B cell (primary cell): Measurements from ENCODE around the gene CNRIP1. TPM values are rescaled to one million over a fixed set of nuclear protein-coding genes. Genes with fewer than 3 reads are reported as not detected.

ENCODE experiments used
- ATAC-seq: fragments of 200-7000 bp; cut with Tn5 transposase; one replicate; pipeline ENCODE4 v1.10.0; 2021; ENCODE audit warnings: low read depth, mild to moderate bottlenecking, moderate number of reproducible peaks, moderate library complexity
- CTCF ChIA-PET: fragments of 350-600 bp; sonication (Branson Sonifier 250); formaldehyde crosslinking; loops from one replicate; lab custom pipeline; 2021; ENCODE audit warnings: antibody characterized with exemption, inconsistent platforms; lab: Charles Lee
- POLR2A ChIA-PET: fragments of 350-600 bp; sonication (Branson Sonifier 250); formaldehyde crosslinking; loops from one replicate; lab custom pipeline; 2021; ENCODE audit warnings: antibody characterized with exemption; lab: Charles Lee
- DNase-seq: peaks from one replicate; pipeline ENCODE4 v3.0.0; 2013
- H2AFZ ChIP-seq: 2 replicates; pipeline ENCODE4 v1.6.1; 2012; ENCODE audit warnings: mild to moderate bottlenecking, low read depth, low read length; ENCODE audit not compliant: insufficient read depth, poor library complexity, severe bottlenecking
- H3K27ac ChIP-seq, 2 donors: 1 replicate in 1 of 2; 2 replicates in 1 of 2; pipeline ENCODE4 v1.5.1; 2012 to 2013; ENCODE audit warnings: low read length in 2 of 2, mild to moderate bottlenecking in 2 of 2, moderate library complexity in 1 of 2
- H3K27me3 ChIP-seq, 4 experiments: fragments of 200-600 bp in 1 of 4; sonication (generic) in 1 of 4; replicated peaks in 1 of 4; 1 replicate in 2 of 4; 2 replicates in 2 of 4; pipeline versions ENCODE4 v1.6.1 to v1.7.0; 2013 to 2016; ENCODE audit warnings: low read length in 3 of 4, mild to moderate bottlenecking in 2 of 4, mixed read lengths in 1 of 4, moderate library complexity in 1 of 4; ENCODE audit not compliant: insufficient read depth in 4 of 4, control insufficient read depth in 3 of 4; ENCODE audit errors: control extremely low read depth in 1 of 4
- H3K36me3 ChIP-seq, 2 experiments: replicated peaks in 1 of 2; 1 replicate in 1 of 2; 2 replicates in 1 of 2; pipeline versions ENCODE4 v1.6.1 to v1.7.1; 2013; ENCODE audit warnings: low read length in 1 of 2; ENCODE audit not compliant: insufficient read depth in 2 of 2, control insufficient read depth in 1 of 2; ENCODE audit errors: control extremely low read depth in 1 of 2, extremely low read depth in 1 of 2
- H3K4me1 ChIP-seq, 2 donors: fragments of 200-600 bp in 1 of 2; sonication (generic) in 1 of 2; 1 replicate in 1 of 2; 2 replicates in 1 of 2; pipeline versions ENCODE4 v1.5.1 to v1.6.1; 2013 to 2017; ENCODE audit warnings: low read length in 2 of 2; ENCODE audit not compliant: control insufficient read depth in 2 of 2, insufficient read depth in 2 of 2
- H3K4me2 ChIP-seq: replicated peaks from 2 replicates; pipeline ENCODE3; 2012; ENCODE audit warnings: mild to moderate bottlenecking, low read depth, low read length; ENCODE audit not compliant: poor library complexity, severe bottlenecking
- H3K4me3 ChIP-seq, 5 experiments: fragments of 200-600 bp in 1 of 5; sonication (generic) in 1 of 5; 1 replicate in 3 of 5; 2 replicates in 2 of 5; pipeline versions ENCODE4 v1.5.1 to v1.7.0; 2011 to 2016; ENCODE audit warnings: low read length in 4 of 5, mild to moderate bottlenecking in 4 of 5, low read depth in 2 of 5, control low read depth in 1 of 5, moderate library complexity in 1 of 5; ENCODE audit not compliant: insufficient read depth in 1 of 5; ENCODE audit errors: control extremely low read depth in 1 of 5, extremely low read depth in 1 of 5
- H3K79me2 ChIP-seq: fragments of 200-600 bp; sonication (generic); one replicate; pipeline ENCODE4 v1.6.0; 2016; ENCODE audit warnings: low read length; ENCODE audit not compliant: control insufficient read depth, insufficient read depth
- H3K9ac ChIP-seq: fragments of 200-600 bp; sonication (generic); 2 replicates; pipeline ENCODE4 v1.6.1; 2017; ENCODE audit warnings: mild to moderate bottlenecking, low read length, moderate library complexity
- H3K9me3 ChIP-seq, 3 donors: one replicate each; pipeline versions ENCODE4 v1.6.1 to v1.7.1; 2013; ENCODE audit warnings: low read length in 2 of 3; ENCODE audit not compliant: control insufficient read depth in 2 of 3, insufficient read depth in 1 of 3; ENCODE audit errors: control extremely low read depth in 1 of 3
- H4K20me1 ChIP-seq: 2 replicates; pipeline ENCODE4 v1.6.0; 2012; ENCODE audit warnings: mild to moderate bottlenecking, low read length; ENCODE audit not compliant: insufficient read depth, control insufficient read depth, poor library complexity, severe bottlenecking
- H3K27ac Mint-ChIP-seq: one replicate; pipeline ENCODE4 v1.8.0; 2021; ENCODE audit warnings: mixed read lengths
- H3K27me3 Mint-ChIP-seq: one replicate; pipeline ENCODE4 v1.8.0; 2021; ENCODE audit warnings: mixed read lengths
- H3K4me1 Mint-ChIP-seq: one replicate; pipeline ENCODE4 v1.8.0; 2021; ENCODE audit warnings: mixed read lengths
- H3K4me3 Mint-ChIP-seq: one replicate; pipeline ENCODE4 v1.8.0; 2021; ENCODE audit warnings: mixed read lengths
- H3K9me3 Mint-ChIP-seq: one replicate; pipeline ENCODE4 v1.8.0; 2022; ENCODE audit warnings: mixed read lengths; ENCODE audit not compliant: insufficient read depth
- CTCF ChIP-seq: fragments of 200-600 bp; IDR thresholded peaks from one replicate; pipeline ENCODE4 v1.8.0; 2022; ENCODE audit warnings: antibody characterized with exemption, mild to moderate bottlenecking
- EZH2 ChIP-seq: IDR thresholded peaks from 2 replicates; pipeline ENCODE4 v1.6.1; 2012; ENCODE audit warnings: borderline replicate concordance, low read depth, mild to moderate bottlenecking, moderate library complexity, low read length; ENCODE audit not compliant: insufficient read depth, poor library complexity, severe bottlenecking
- WGBS: methylation state at CpG from one replicate; pipeline ENCODE4 v1.1.5; 2013; ENCODE audit warnings: missing lambda C conversion rate; ENCODE audit not compliant: insufficient coverage; 5-methylcytosine and 5-hydroxymethylcytosine counted together
- intact Hi-C: fragments of 100-400 bp; cut with micrococcal nuclease; formaldehyde crosslinking; loops from one replicate; pipeline ENCODE4 v1.10.0; 2022
- polyA plus RNA-seq: library from polyadenylated mRNA; depleted of rRNA; stranded (reverse); fragments of >200 nt; gene quantifications from 2 replicates; pipeline ENCODE4 v1.2.3, GENCODE V29; 2012
- total RNA-seq, 2 donors: library from RNA; stranded (reverse); fragments of 120-200 nt in 1 of 2; gene quantifications; 1 replicate in 1 of 2; 2 replicates in 1 of 2; pipeline versions ENCODE4 v1.2.3 to v1.2.4, GENCODE V29; 2013 to 2022

CNRIP1 gene
- total and polyA plus RNA-seq, 2 donors (not counting 1 experiment from before 2014, with no cell fraction given), result not detected

DNA sequence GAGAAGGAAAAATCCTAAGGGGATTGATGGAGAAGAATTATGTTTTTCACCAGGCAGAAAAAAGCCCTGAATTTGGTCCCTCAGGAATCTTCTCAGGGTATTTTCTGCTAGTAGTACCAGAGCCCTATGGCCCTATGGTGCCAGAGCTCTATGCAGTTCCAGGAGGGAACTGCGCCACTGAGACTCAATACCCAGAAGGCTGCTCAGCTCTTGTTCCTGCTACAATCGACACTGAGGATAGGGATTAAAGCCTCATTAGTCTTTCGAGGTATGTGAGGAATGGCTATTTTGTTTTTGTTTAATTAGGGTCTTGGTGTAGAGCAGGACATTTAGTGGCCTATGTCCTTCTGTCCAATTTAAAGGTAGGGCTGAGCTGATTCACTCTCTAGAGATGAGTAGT lies 45.7 kb downstream of the CNRIP1 start:
- ChIA-PET POLR2A (no interaction called here), CTCF (interaction anchor here (0.7 to 3.0 kb wide), 4 partner anchors 9 to 214 kb away, joined by 3 to 14 read pairs (median 6); no protein-coding TSS in a partner anchor)
- H3K27ac ChIP-seq, result no peak overlapping the region
- H3K4me1 ChIP-seq, result no peaks in the 10 kb centered on the region
- no peak overlapping the region for H3K4me3 ChIP-seq
- no peak overlapping the region for H3K27ac Mint-ChIP-seq
- H3K9me3 ChIP-seq, result no peaks in the 10 kb centered on the region
- H3K9me3 Mint-ChIP-seq, result no peaks in the 10 kb centered on the region
- DNase-seq, result no peak
- peaks cover 6% of the 10 kb centered on the region for H3K27me3 Mint-ChIP-seq
- H3K4me2 ChIP-seq, result no peak overlapping the region
- no peaks in the 10 kb centered on the region for H3K4me1 Mint-ChIP-seq
- no peaks in the 10 kb centered on the region for H3K79me2 ChIP-seq
- no peak overlapping the region for H3K9ac ChIP-seq
- peaks cover 0 to 3% (median 0%) of the 10 kb centered on the region in 4 experiments for H3K27me3 ChIP-seq
- intact Hi-C loops, result no loop called here
- 92% methylated on average over 2 of the region's 3 CpGs for WGBS
- no peak for ATAC-seq
- H2AFZ ChIP-seq, result no peak overlapping the region
- TF ChIP-seq EZH2, result no peak
- TF ChIP-seq CTCF, result no peak
- no peak overlapping the region for H3K4me3 Mint-ChIP-seq
- no peaks in the 10 kb centered on the region for H4K20me1 ChIP-seq
- no peaks in the 10 kb centered on the region for H3K36me3 ChIP-seq

DNA sequence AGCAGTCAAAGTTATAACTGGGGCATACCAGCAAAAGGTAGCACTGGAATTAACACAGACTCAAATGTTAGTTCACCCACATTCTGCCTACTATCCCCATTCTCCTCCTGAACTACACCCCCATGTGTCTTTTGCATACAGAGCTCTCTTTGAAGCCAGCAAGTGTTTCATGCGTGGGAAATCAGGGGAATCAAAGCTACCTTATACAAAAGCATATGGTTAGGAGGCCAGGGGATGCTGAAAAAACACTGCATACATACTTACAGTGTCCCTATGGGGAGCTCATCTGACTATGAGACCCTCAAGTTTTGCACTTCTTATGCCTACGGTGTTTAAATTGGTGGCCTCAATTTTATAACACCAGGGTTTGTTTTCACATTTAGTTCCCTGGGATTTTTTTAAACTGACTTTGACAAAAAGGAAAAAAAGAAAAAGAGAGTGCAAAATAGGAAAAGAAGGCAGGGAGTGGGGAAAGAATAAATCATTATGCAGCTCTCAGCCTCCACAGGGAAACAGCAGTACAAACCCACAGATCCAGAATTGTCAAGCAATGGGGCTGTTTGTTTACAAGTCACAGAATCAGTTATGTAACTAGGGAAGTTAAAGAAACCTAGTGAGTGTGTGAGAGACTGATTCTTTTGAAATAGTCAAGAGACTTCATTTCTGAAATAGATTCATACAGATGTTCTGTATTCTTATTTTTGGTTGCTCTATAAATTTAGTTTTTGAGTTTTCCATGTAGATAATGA lies 47.3 kb downstream of the CNRIP1 start:
- Histone ChIP-seq H3K9me3 (no peaks in the 10 kb centered on the region), H3K79me2 (no peaks in the 10 kb centered on the region), H3K9ac (no peak overlapping the region), H4K20me1 (no peaks in the 10 kb centered on the region), H3K27ac (no peak overlapping the region), H3K4me2 (no peak overlapping the region), H2AFZ (no peak overlapping the region), H3K4me1 (no peaks in the 10 kb centered on the region), H3K4me3 (no peak overlapping the region), H3K36me3 (no peaks in the 10 kb centered on the region), H3K27me3 (peaks cover 0 to 3% (median 0%) of the 10 kb centered on the region in 4 experiments)
- intact Hi-C loops, result no loop called here
- WGBS, result no CpG with 5 or more reads among the region's 2 CpGs
- H3K4me3 Mint-ChIP-seq, result no peak overlapping the region
- POLR2A ChIA-PET, result no interaction called here
- TF ChIP-seq CTCF, result no peak
- TF ChIP-seq EZH2, result no peak
- no peaks in the 10 kb centered on the region for H3K9me3 Mint-ChIP-seq
- H3K27me3 Mint-ChIP-seq, result peaks cover 6% of the 10 kb centered on the region
- H3K27ac Mint-ChIP-seq, result no peak overlapping the region
- no peaks in the 10 kb centered on the region for H3K4me1 Mint-ChIP-seq
- no peak for DNase-seq
- ATAC-seq, result no peak
- CTCF ChIA-PET, result interaction anchor here (3.0 kb wide), 1 partner anchor 11 kb away, joined by 14 read pairs; no protein-coding TSS in a partner anchor
